GM19043 (cell line): ENCODE data around the gene MID1IP1.

ENCODE experiments used
- ATAC-seq: cut with Tn5 transposase; IDR thresholded peaks from one replicate; pipeline ENCODE4 v1.9.1; 2021; ENCODE audit warnings: low read depth; ENCODE audit not compliant: unreplicated experiment

Gene MID1IP1

GRCh38 chrX:38811515-38812243, 10.4 kb downstream of the MID1IP1 start:
- no peak for ATAC-seq

- ATAC-seq, result no peak
Measured at GRCh38 chrX:38816155-38816554, 14.9 kb downstream of the MID1IP1 start.

GRCh38 chrX:38817004-38817703, 15.9 kb downstream of the MID1IP1 start:
- no peak for ATAC-seq

- ATAC-seq, result no peak
Measured at GRCh38 chrX:38819163-38819562, 17.9 kb downstream of the MID1IP1 start.

- ATAC-seq, result no peak
Measured at GRCh38 chrX:38819709-38820108, 18.4 kb downstream of the MID1IP1 start.

GRCh38 chrX:38820751-38821150, 19.5 kb downstream of the MID1IP1 start:
- no peak for ATAC-seq

GRCh38 chrX:38824176-38824575, 22.9 kb downstream of the MID1IP1 start:
- no peak for ATAC-seq

- ATAC-seq, result no peak
Measured at GRCh38 chrX:38831949-38832348, 30.7 kb downstream of the MID1IP1 start.

GRCh38 chrX:38837389-38837788, 36.1 kb downstream of the MID1IP1 start:
- no peak for ATAC-seq

- no peak for ATAC-seq
Measured at GRCh38 chrX:38839277-38839676, 38.0 kb downstream of the MID1IP1 start.

GRCh38 chrX:38839944-38840343, 38.7 kb downstream of the MID1IP1 start:
- no peak for ATAC-seq

- no peak for ATAC-seq
Measured at GRCh38 chrX:38841750-38842149, 40.5 kb downstream of the MID1IP1 start.

GRCh38 chrX:38845426-38845825, 44.2 kb downstream of the MID1IP1 start:
- no peak for ATAC-seq

GRCh38 chrX:38847206-38847902, 46.1 kb downstream of the MID1IP1 start:
- ATAC-seq, result no peak

- no peak for ATAC-seq
Measured at GRCh38 chrX:38847903-38848230, 46.6 kb downstream of the MID1IP1 start.

- no peak for ATAC-seq
Measured at GRCh38 chrX:38848671-38849455, 47.6 kb downstream of the MID1IP1 start.

GRCh38 chrX:38850807-38851544, 49.7 kb downstream of the MID1IP1 start:
- ATAC-seq, result no peak

GRCh38 chrX:38854305-38854704, 53.0 kb downstream of the MID1IP1 start:
- no peak for ATAC-seq
